HCT116 (cell line): ENCODE results near the gene C2orf80. TPM values are rescaled to one million over a fixed set of nuclear protein-coding genes. Genes with fewer than 3 reads are reported as not detected.

Experiments
- ATAC-seq: fragments of 200-7000 bp; cut with Tn5 transposase; 2 replicates; pipeline ENCODE4 v1.9.1; 2020; ENCODE audit warnings: mild to moderate bottlenecking, moderate library complexity
- BruUV-seq: library from RNA; stranded (reverse); fragments of 400-500 nt; replicated peaks from 2 replicates; lab custom pipeline; 2021; lab: Mats Ljungman, UMichigan
- CTCF ChIA-PET: fragments of 300-600 bp; sonication (Branson Sonifier 250); formaldehyde crosslinking; loops from one replicate; lab custom pipeline; 2021; ENCODE audit warnings: antibody characterized with exemption; lab: Charles Lee
- POLR2A ChIA-PET: fragments of 300-600, 350-600 bp; sonication (Branson Sonifier 250); formaldehyde crosslinking; loops from one replicate; lab custom pipeline; 2021; ENCODE audit warnings: antibody characterized with exemption; lab: Charles Lee
- RAD21 ChIA-PET, 2 experiments: fragments of 300-600 bp; sonication (Branson Sonifier 250); formaldehyde crosslinking; loops; one replicate each; lab custom pipeline; 2023; ENCODE audit warnings: low total read pairs in 2 of 2; ENCODE audit not compliant: uncharacterized antibody in 2 of 2, unreplicated experiment in 2 of 2, low non-redundant PET in 1 of 2; lab: Charles Lee
- DNase-seq: peaks from one replicate; pipeline ENCODE4 v3.0.0-alpha.2; 2010; ENCODE audit warnings: low read depth, low spot score
- H2AFZ ChIP-seq: fragments of 200-600 bp; shearing (Covaris generic), sonication (generic); 2 replicates; pipeline ENCODE4 v1.6.1; 2017; ENCODE audit warnings: low read depth, mixed run types, mixed read lengths, antibody characterized with exemption, low read length; ENCODE audit not compliant: poor library complexity, severe bottlenecking
- H3K27ac ChIP-seq: 2 replicates; pipeline ENCODE4 v1.5.1; 2012; ENCODE audit warnings: low read depth, low read length
- H3K27me3 ChIP-seq: fragments of 200-600 bp; sonication (generic); 2 replicates; pipeline ENCODE4 v1.6.1; 2016; ENCODE audit warnings: mixed run types, low read length, mixed read lengths; ENCODE audit not compliant: insufficient read depth
- H3K36me3 ChIP-seq, 2 experiments: fragments of 200-500 bp in 1 of 2; fragments of 200-600 bp in 1 of 2; sonication (Bioruptor generic) in 1 of 2; sonication (generic) in 1 of 2; 2 replicates each; pipeline versions ENCODE4 v1.5.1 to v1.6.1; 2014 to 2016; ENCODE audit warnings: low read length in 2 of 2, inconsistent platforms in 1 of 2, mixed read lengths in 1 of 2, mixed run types in 1 of 2; ENCODE audit not compliant: insufficient read depth in 2 of 2, control insufficient read depth in 1 of 2
- H3K4me1 ChIP-seq, 2 experiments: fragments of 200-600 bp in 1 of 2; sonication (generic) in 1 of 2; 2 replicates each; pipeline versions ENCODE4 v1.5.1 to v1.6.1; 2012 to 2017; ENCODE audit warnings: low read length in 2 of 2, inconsistent platforms in 1 of 2, mild to moderate bottlenecking in 1 of 2, mixed read lengths in 1 of 2, mixed run types in 1 of 2, moderate library complexity in 1 of 2; ENCODE audit not compliant: insufficient read depth in 2 of 2, control insufficient read depth in 1 of 2
- H3K4me2 ChIP-seq: fragments of 200-600 bp; sonication (generic); 2 replicates; pipeline ENCODE4 v1.6.1; 2017; ENCODE audit warnings: mixed run types, low read length, mixed read lengths
- H3K4me3 ChIP-seq, 2 experiments: fragments of 200-600 bp in 1 of 2; sonication (generic) in 1 of 2; replicated peaks in 1 of 2; 2 replicates each; pipeline ENCODE4 v1.5.1; 2011 to 2016; ENCODE audit warnings: low read length in 2 of 2, control low read depth in 1 of 2, low read depth in 1 of 2, mild to moderate bottlenecking in 1 of 2, mixed read lengths in 1 of 2, mixed run types in 1 of 2
- H3K79me2 ChIP-seq: fragments of 200-600 bp; sonication (generic); 2 replicates; pipeline ENCODE4 v1.6.1; 2017; ENCODE audit warnings: mild to moderate bottlenecking, mixed run types, low read length, moderate library complexity, mixed read lengths; ENCODE audit not compliant: insufficient read depth
- H3K9ac ChIP-seq: fragments of 200-600 bp; sonication (generic); 2 replicates; pipeline ENCODE4 v1.6.1; 2016; ENCODE audit warnings: low read length, mixed read lengths
- H3K9me2 ChIP-seq: fragments of 200-600 bp; sonication (generic), shearing (Covaris generic); 2 replicates; pipeline ENCODE4 v1.6.1; 2017; ENCODE audit warnings: mixed run types, mild to moderate bottlenecking, moderate library complexity; ENCODE audit not compliant: insufficient read depth
- H3K9me3 ChIP-seq, 2 experiments: fragments of 200-500 bp in 1 of 2; fragments of 200-600 bp in 1 of 2; sonication (Bioruptor generic) in 1 of 2; sonication (generic) in 1 of 2; 2 replicates each; pipeline ENCODE4 v1.6.1; 2014 to 2017; ENCODE audit warnings: low read length in 2 of 2, mixed read lengths in 2 of 2, inconsistent platforms in 1 of 2, low read depth in 1 of 2, mild to moderate bottlenecking in 1 of 2, mixed run types in 1 of 2, moderate library complexity in 1 of 2; ENCODE audit not compliant: control insufficient read depth in 1 of 2, insufficient read depth in 1 of 2
- H4K20me1 ChIP-seq: fragments of 200-600 bp; sonication (generic), shearing (Covaris generic); 2 replicates; pipeline ENCODE4 v1.6.1; 2017; ENCODE audit warnings: mixed run types, mild to moderate bottlenecking, moderate library complexity; ENCODE audit not compliant: insufficient read depth
- CBX3 ChIP-seq: IDR thresholded peaks from 2 replicates; pipeline ENCODE4 v1.6.1; 2012; ENCODE audit warnings: low read depth
- CTCF ChIP-seq, 3 experiments: fragments of 200-600 bp in 1 of 3; sonication (generic) in 1 of 3; IDR thresholded peaks in 2 of 3; conservative IDR thresholded peaks in 1 of 3; 2 replicates each; pipeline ENCODE4 v1.5.1; 2012 to 2017; ENCODE audit warnings: low read depth in 2 of 3, low read length in 2 of 3, antibody characterized with exemption in 1 of 3, borderline replicate concordance in 1 of 3, control low read depth in 1 of 3, mild to moderate bottlenecking in 1 of 3, mixed read lengths in 1 of 3, mixed run types in 1 of 3, moderate library complexity in 1 of 3; ENCODE audit not compliant: insufficient read depth in 1 of 3
- EZH2 ChIP-seq: fragments of 200-600 bp; sonication (generic); IDR thresholded peaks from 2 replicates; pipeline ENCODE4 v1.6.1; 2017; ENCODE audit warnings: antibody characterized with exemption, mixed run types
- POLR2AphosphoS5 ChIP-seq: IDR thresholded peaks from 2 replicates; pipeline ENCODE4 v1.6.1; 2011; ENCODE audit warnings: mild to moderate bottlenecking, low read depth, low read length, moderate library complexity
- RAD21 ChIP-seq: IDR thresholded peaks from 2 replicates; pipeline ENCODE4 v1.6.1; 2012; ENCODE audit warnings: low read depth, mild to moderate bottlenecking
- SIN3A ChIP-seq: IDR thresholded peaks from 2 replicates; pipeline ENCODE4 v1.6.1; 2012; ENCODE audit warnings: low read depth
- SRF ChIP-seq: IDR thresholded peaks from 2 replicates; pipeline ENCODE4 v1.6.1; 2012; ENCODE audit warnings: low read depth
- YY1 ChIP-seq: IDR thresholded peaks from 2 replicates; pipeline ENCODE4 v1.6.1; 2011; ENCODE audit warnings: low read length, low read depth, moderate library complexity, mild to moderate bottlenecking; ENCODE audit not compliant: insufficient replicate concordance; ENCODE audit errors: extremely low read depth
- ZFX ChIP-seq: fragments of 450-650 bp; IDR thresholded peaks from 2 replicates; pipeline ENCODE4 v1.6.1; 2017
- ZNF274 ChIP-seq: fragments of 200-500 bp; sonication (Bioruptor generic); IDR thresholded peaks from 2 replicates; pipeline ENCODE4 v1.6.1; 2014; ENCODE audit warnings: mild to moderate bottlenecking, low read depth, low read length, inconsistent platforms
- intact Hi-C: fragments of 100-400 bp; cut with micrococcal nuclease; formaldehyde crosslinking; loops from 2 replicates; pipeline ENCODE4 v1.10.0; 2022
- total RNA-seq: library from RNA; stranded (reverse); gene quantifications from one replicate; pipeline ENCODE4 v1.2.1, GENCODE V29; 2021; ENCODE audit not compliant: unreplicated experiment
- TF ChIP-seq, protein P1 (sequence below): IDR thresholded peaks from 2 replicates; pipeline ENCODE4 v1.6.1; 2012

The C2orf80 gene
- total RNA-seq, 1 experiment from 2014 or later = not detected

- Histone ChIP-seq H2AFZ (no peak overlapping the region), H3K9me3 (no peaks in the 10 kb centered on the region), H3K27ac (no peak overlapping the region), H3K4me3 (no peak overlapping the region), H3K9ac (no peak overlapping the region), H3K79me2 (no peaks in the 10 kb centered on the region), H3K27me3 (no peaks in the 10 kb centered on the region), H3K4me2 (no peak overlapping the region), H4K20me1 (no peaks in the 10 kb centered on the region), H3K9me2 (no peaks in the 10 kb centered on the region), H3K36me3 (no peaks in the 10 kb centered on the region), H3K4me1 (no peaks in the 10 kb centered on the region)
- ChIA-PET CTCF (no interaction called here), POLR2A (no interaction called here), RAD21 (no interaction called here)
- ATAC-seq = no peak
- no peak for DNase-seq
- no peak for TF ChIP-seq ZFX
- no peak for TF ChIP-seq CTCF (IDR thresholded peaks at IDR 0.05 in 2 of 3, conservative IDR thresholded peaks at IDR 0.05 in 1 of 3; ENCODE audit: borderline replicate concordance in 1 of 3, insufficient read depth in 1 of 3, low read depth in 2 of 3, low read length in 2 of 3)
- TF ChIP-seq, protein P1, sequence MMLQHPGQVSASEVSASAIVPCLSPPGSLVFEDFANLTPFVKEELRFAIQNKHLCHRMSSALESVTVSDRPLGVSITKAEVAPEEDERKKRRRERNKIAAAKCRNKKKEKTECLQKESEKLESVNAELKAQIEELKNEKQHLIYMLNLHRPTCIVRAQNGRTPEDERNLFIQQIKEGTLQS = no peak
- TF ChIP-seq CBX3 = no peak
- TF ChIP-seq SRF = no peak
- no peak for TF ChIP-seq SIN3A
- TF ChIP-seq POLR2AphosphoS5 = no peak
- no peak for TF ChIP-seq EZH2
- no peak for TF ChIP-seq YY1
- no peak for TF ChIP-seq RAD21
- TF ChIP-seq ZNF274 = no peak
- intact Hi-C loops = no loop called here
- no TSS peak for BruUV-seq
Measured at GRCh38 chr2:208150956-208151355, 38.9 kb downstream of the C2orf80 start.
